HPDE6-E6E7 (cell line): ENCODE data around the gene KIAA1614.

ENCODE experiments used
- DNase-seq: peaks from one replicate; pipeline ENCODE4 v3.0.0; 2011; ENCODE audit warnings: missing footprints; ENCODE audit errors: extremely low spot score

KIAA1614 gene

GRCh38 chr1:180997843-180998504, 85.3 kb downstream of the KIAA1614 start:
- no peak for DNase-seq
